GM18858 (cell line): Measurements from ENCODE around the gene MIF4GD.
"Not testable (repeated sequence)": the region's sequence is repeated elsewhere in the genome, so short reads cannot be mapped to it uniquely, and the experiment has no call there.

ENCODE experiments used
- ATAC-seq: cut with Tn5 transposase; IDR thresholded peaks from one replicate; pipeline ENCODE4 v1.9.1; 2021; ENCODE audit not compliant: unreplicated experiment

Gene MIF4GD

GRCh38 chr17:75270966-75271232, at the start of gene MIF4GD:
Gene MIF4GD (minus strand): TSS chr17:75271231. CDS start chr17:75270195, 1,036 bp downstream.
- ATAC-seq: peak; percentile 37

DNA sequence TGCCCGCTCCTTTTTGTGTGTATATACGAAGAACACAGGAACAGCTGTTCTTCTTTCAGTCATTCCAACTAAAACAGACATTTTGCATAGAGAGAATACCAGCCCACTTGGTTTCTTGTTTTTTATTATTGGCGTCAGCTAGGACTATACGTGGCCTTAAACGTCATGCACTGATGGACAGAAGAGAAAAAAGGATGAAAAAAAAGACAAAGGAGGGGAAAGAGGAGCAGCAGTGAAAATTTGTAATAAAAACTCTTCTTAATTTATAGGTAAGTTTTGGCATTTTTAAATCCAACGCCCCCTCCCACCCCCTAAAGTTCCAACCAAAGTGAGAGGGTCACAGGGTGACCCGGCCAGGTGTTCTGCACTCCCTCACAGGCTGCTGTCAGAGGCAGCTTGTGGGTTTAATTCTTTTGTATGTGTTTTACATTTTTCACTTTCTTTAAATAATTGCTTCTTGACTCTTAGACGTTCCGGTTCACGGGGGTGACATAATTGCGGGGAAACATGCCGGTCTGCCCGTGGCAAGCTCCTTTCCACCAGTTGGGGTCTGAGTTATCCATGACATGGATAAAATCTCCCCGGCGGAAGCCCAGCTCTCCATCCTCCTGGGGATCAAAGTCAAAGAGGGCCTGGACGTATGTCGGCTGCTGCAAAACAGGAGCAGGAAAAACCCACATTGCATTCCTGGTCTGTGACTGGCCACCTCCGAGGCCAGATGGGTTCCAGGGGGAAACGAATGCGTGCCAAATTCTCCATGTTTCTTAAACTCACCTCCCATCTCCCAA, 49.1 kb upstream of the MIF4GD start:
- no peak for ATAC-seq

DNA sequence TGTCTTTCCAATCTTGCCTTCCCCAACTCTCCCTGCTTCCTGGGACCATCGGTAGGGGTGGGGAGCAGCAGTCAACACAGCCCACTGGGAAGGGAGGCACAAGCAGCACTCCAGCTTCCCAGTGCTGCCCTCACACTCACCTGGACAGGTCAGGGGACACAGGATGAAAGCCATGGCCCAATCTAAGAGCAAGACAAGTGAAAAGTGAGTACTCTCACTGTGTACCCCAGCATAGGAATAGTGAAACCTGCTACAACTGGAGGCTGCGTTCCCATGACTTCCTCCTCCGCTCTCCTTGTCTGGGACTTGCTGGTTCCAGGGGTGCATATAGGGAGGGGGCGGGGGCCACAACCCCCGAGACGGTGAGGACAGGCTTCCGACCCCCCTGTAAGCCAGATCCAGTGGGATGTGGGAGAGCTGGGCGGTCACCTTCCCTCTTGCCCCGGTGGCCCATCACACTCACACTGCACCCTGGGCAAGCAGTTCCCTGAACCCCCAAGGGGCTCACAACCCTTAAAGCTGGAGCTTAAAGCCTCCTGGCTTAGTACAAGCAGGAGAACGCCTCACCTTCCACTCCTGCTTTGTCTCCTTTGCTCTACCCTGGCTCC, 47.7 kb upstream of the MIF4GD start:
- ATAC-seq: no peak

- no peak for ATAC-seq
These were observed 47.2 kb upstream of the MIF4GD start for GRCh38 chr17:75318211-75318610.

DNA sequence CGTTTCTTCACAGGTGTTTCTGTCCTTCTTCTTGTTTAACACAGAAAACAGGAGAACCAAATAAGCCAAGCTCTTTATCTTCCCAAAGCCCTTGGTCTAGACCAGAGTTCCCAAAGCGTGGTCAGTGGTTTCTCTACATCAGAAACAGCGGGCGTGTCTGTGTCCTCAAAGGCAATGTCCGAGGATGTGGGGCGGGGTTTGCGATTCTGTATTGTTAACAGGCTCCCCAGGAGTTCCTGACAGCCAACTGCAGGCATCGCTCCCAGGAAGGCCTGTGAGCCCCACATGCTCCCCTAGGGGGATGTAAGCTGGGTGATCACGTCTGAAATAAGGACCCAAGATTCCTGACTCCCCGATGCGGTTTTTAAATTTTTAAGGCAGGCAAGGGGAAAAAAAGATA, 46.6 kb upstream of the MIF4GD start:
- no peak for ATAC-seq

- no peak for ATAC-seq
These were observed 45.2 kb upstream of the MIF4GD start for GRCh38 chr17:75316253-75316652.

DNA sequence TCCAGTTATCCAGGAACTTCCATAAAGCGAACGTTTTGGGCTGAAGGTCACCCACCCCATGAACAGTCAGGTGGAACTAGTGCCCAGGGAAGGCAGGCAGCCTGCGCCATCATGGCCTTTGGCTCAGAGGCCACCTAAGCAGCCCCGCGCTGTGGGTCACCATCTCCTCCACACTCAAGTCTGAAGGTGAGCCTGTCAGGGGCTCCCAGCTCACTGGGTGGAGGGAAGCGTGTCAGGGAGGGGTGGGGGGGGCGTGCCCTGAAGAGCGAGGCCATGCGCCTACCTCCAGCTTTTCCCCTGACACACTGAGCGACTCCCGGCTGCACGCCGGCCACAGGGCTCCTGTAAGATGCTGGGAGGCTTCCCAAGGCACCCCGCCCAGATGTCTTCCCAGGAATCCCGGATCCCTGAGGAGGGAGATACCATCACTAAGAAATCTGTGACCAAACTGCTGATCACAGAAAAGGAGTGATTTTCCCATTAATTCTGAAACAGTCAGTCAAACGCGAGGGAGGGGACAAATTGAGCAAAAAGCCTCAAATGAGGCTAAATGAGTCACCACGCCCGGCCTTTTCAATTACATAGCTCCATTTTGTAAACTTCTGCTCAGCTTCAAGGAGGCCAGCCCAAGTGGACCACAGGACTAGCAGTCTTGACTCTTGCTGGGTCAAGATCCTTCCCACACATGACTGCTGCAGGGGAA, 44.7 kb upstream of the MIF4GD start:
- ATAC-seq: no peak

DNA sequence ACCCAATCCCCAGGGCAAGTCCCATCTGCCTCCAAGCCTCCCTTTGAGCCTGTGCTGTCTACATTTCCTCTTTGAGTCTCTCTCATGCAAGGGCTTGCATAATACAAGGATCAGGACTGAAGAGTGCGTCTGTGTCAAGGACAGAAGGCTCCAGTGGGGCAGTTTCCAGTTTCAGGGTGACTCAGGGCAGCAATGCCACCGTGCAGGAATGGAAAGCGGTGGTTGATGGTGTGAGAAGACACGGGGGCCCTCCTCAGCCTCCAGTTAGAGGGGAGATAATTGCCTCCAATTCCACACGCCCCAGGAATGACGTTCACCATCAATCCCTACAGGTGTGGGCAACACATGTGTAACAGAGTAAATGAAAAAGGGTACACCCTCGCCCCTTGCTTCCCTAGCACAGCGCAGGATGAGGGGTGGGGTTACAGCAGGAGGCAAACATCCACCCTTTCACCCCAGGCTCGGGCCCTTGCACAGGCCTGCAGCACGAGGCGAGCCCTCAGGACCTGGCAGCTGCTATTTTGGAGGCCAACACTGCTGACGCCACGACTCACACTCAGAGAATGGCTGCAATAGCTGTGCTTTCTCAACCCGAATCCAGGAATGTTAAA, 43.0 kb upstream of the MIF4GD start:
- no peak for ATAC-seq

- no peak for ATAC-seq
These were observed 38.0 kb upstream of the MIF4GD start for GRCh38 chr17:75308732-75309629.

GRCh38 chr17:75307957-75308731, 37.1 kb upstream of the MIF4GD start:
- no peak for ATAC-seq

DNA sequence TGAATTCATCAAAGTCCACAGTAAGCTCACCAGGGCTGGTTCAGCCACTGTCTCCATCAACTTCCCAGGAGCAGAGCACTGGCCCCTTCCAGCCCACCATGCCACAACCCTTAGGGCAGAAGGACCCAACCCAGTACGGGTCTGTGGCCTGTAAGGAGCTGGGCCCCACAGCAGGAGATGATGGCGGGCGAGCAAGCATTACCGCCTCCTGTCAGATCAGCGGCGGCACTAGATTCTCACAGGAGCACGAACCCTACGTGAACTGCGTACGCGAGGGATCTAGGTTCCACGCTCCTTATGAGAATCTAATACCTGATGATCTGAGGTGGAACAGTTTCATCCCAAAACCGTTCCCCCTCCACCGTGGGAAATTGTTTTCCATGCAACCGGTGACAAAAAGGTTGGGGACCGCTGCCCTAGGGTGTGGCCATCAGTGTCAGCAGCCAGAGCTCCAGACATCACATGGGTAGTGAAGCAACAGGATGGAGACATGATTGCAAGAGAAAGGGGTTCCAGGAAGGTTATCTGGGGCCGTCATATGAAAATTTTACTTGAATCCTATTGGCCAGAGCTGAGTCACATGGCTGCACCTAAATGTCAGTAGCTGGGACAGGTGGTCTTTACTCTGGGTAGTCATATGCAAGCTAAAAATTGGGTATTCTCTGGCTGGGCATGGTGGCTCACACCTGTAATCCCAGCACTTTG, 30.6 kb upstream of the MIF4GD start:
- no peak for ATAC-seq

- ATAC-seq: no peak
These were observed 30.0 kb upstream of the MIF4GD start for GRCh38 chr17:75301049-75301448.

GRCh38 chr17:75300280-75300679, 29.2 kb upstream of the MIF4GD start:
- no peak for ATAC-seq

DNA sequence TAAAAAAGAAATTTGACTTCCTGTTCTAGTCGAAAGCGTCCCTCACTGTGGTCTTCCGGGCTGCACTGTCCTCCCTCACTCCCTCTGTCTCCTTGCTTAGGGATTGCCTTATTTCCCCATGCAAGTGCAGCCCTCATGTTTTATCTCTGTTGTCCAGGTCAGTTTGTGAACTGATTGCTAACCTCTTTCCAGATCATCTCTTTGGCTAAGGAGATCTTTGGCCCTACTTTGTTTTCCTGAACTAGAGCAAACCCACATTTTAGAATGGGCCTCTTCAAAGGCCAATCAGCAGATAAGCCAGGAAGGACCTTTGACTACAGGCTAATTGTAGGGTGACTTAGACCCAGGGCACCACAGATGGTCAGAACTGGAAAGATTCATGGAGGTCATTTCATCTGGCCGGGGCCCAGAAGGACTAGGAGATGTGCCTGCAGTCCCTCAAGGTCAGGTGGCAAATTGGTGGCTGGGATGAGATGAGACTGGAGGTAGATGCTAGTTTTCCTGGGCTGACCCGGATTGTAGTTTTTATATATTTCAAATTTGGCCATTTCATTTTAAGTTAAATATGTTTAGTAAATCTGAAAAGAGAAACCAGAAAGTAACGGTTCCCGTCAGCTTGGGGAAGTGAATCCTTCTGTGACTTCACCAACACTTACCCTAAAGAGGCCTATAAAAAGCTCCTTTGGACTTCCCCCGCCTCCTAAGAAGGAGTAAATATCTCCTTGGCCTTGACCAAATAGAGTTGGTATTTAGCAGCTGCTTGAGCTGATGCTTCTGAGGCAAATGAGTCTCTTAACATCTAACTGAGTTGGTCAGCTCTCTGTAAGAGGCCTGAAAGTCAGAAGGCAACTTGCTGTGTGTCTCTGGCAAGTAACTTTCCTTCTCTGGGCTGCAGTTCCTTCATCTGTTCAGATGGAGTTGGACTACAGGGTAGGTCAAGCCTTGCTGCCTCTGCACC, 24.4 kb upstream of the MIF4GD start:
- peak; percentile 44 for ATAC-seq

DNA sequence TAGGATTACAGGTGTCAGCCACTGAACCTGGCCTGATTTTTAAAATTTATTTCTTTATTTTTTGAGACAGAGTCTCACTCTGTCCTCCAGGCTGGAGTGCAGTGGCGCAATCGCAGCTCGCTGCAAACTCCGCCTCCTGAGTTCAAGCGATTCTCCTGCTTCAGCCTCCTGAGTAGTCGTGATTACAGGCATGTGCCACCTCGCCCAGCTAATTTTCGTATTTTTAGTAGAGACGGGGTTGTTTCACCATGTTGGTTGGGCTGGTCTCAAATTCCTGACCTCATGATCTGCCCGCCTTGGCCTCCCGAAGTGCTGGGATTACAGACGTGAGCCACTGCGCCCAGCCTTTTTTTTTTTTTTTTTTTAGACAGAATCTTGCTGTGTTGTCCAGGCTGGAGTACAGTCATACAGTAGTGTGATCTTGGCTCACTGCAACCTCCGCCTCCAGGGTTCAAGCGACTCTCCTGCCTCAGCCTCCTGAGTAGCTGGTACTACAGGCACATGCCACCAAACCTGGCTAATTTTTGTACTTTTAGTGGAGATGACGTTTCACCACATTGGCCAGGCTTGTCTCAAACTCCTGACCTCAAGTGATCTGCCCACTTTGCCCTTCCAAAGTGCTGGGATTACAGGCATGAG, 21.9 kb upstream of the MIF4GD start:
- ATAC-seq: not testable (repeated sequence)

- no peak for ATAC-seq
These were observed 18.9 kb upstream of the MIF4GD start for GRCh38 chr17:75289832-75290337.

DNA sequence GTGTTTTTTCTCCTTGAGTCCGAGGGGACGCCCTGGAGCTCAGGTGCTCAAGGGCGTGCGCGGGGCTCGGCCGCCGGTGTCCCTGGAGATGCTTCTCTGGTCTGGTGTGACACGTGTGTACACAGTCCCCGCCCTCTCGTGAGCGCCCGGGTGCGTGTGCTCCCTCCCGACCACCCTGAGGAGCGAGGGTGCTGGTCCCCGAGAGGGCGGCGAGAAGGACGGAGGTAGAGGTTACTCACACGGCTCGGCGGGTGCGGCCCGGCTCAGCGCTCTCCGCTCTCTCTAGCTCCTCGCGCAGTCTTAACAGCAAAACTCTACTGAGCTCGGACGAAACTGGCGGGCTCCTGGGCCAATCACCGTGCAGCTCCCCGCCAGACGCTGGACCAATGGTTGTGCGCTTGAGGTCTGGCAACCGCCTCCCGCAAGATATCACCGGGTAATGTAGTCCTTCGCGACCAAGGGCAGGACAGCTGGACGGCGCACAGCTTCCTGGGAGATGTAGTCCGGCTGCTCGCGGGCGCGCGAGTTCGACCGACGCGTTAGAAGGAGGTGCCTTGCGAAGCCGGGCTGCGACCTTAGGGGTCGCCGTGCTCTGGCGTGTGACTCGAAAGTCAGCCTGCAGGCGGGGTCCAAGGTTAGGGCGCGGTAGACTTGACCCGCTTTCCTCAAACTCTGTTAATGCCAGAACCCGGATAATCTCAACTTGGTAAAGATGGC, 18.2 kb upstream of the MIF4GD start, which contains the start of gene SLC25A19:
SLC25A19 (minus strand) TSS at position 319 of the 717 bp plus-strand sequence. CDS start 2,669 bp downstream, outside the sequence.
- ATAC-seq: peak; percentile 80
